HTERT RPE-1 (cell line): ENCODE data around the gene POLDIP3.

Experiments
- in situ Hi-C: fragments of 300-500 bp; cut with MboI; formaldehyde crosslinking; loops from 4 replicates; pipeline ENCODE4 v1.14.3; 2020; ENCODE audit warnings: low sequenced_read_pairs

Gene POLDIP3

DNA sequence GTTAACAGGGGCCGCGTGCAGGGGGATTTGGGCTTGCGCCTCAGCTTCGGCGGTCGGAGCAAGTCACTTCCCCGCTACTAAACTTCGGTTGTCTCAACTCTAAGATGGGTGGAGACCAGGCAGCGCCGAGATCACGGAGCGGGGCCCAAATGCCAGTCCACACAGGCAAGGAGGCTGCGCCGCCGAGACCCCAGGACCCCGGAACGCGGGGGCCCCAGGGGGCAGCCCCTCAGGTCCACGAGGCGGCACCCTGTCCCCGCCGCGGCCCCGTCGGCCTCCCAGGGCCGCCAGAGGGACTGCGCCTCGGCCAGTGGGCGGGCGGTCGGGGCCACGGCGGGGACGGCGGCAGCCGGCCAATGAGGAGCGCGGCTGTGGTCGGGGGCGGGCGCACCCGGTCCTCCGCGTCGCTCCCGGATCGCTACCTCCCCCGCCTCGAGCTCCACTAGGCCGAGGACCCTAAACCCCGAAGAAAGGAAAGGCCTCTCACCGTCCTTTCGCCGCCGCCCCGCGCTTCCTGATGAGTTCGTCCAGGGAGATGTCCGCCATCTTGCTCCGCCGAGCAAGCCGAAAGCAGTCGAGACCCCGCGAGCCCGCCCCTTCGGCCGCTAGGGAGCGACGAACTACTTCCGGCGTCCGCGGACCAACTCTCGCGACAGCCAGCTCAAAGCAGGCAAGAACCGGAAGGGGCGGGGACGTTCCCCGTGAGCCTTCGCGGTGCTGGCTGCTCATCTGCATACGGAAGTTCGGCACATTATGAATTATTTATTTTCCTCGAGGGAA lies at the start of gene POLDIP3:
Gene POLDIP3 (minus strand): TSS at position 572 of the 780 bp plus-strand sequence. CDS start 26 bp downstream, at position 546.
- in situ Hi-C loops: no loop called here

GRCh38 chr22:42661985-42662831 lies 47.5 kb upstream of the POLDIP3 start:
- in situ Hi-C loops: no loop called here

DNA sequence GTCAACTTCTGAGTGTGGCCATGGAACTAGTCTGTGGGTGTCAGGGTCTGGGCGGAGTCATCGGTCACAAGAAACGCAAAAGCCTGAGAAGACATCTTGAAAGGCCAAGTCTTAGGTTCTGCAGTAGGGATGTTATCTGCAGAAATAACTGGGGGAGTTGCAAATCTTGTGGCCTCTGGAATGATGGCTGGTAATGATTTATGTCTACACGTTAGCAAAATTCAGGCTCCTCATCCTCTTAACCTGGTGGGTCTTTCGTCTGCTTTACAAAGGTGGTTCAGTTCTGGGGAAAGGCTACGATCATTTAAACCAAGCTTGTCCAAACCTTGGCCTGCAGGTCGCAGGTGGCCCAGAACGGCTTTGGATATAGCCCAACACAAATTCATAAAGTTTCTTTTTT lies 41.9 kb upstream of the POLDIP3 start:
- in situ Hi-C loops: no loop called here

DNA sequence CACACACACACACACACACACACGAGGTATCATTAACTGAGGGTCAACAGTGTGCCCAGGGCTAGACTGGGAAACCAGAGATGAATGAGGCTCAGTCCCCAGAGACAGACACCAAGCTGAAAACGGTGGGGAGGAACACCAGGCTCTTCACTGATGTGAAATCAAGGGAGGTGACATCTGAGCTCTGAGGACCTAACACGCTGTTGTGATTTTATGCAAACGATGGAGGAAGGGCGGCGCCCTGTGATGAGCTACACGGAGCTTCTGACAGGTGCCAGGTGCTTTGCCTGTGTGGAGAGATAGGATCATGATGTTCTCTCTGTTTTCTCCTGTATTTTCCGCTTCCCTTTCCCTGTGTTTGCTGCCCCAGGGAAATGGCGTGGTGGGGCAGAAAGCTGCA lies 41.0 kb upstream of the POLDIP3 start:
- in situ Hi-C loops: no loop called here

- in situ Hi-C loops: no loop called here
These were observed 39.9 kb upstream of the POLDIP3 start for GRCh38 chr22:42654436-42655073.

DNA sequence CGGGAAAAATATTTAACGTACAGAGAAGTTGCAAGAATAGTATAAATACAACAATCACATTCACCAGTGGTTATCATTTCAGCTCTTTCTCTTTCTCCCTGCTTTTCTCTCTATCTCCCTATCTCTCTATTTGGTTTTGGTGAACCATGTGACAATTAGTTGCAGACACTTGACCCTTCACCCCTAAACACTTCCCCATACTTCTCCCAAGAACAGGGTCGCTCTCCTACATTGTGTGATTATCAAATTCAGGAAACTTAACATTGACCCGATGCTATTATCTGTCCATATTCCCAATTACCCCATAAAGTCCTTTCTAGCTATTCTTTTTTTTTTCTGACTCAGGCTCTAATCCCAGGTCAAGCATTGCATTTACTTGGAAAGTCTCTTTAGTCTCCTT lies 39.3 kb upstream of the POLDIP3 start:
- in situ Hi-C loops: no loop called here

GRCh38 chr22:42651134-42651533 lies 36.5 kb upstream of the POLDIP3 start:
- in situ Hi-C loops: no loop called here

- in situ Hi-C loops: no loop called here
These were observed 34.8 kb upstream of the POLDIP3 start, which contains the start of gene CYB5R3 for GRCh38 chr22:42649246-42650099. Gene CYB5R3 (minus strand): TSS chr22:42649392. CDS start chr22:42649315, 77 bp downstream.

- in situ Hi-C loops: no loop called here
These were observed 33.9 kb upstream of the POLDIP3 start for GRCh38 chr22:42648368-42649245.

- in situ Hi-C loops: no loop called here
These were observed 33.3 kb upstream of the POLDIP3 start for GRCh38 chr22:42648017-42648367.

GRCh38 chr22:42646569-42647525 lies 32.2 kb upstream of the POLDIP3 start:
- in situ Hi-C loops: no loop called here

DNA sequence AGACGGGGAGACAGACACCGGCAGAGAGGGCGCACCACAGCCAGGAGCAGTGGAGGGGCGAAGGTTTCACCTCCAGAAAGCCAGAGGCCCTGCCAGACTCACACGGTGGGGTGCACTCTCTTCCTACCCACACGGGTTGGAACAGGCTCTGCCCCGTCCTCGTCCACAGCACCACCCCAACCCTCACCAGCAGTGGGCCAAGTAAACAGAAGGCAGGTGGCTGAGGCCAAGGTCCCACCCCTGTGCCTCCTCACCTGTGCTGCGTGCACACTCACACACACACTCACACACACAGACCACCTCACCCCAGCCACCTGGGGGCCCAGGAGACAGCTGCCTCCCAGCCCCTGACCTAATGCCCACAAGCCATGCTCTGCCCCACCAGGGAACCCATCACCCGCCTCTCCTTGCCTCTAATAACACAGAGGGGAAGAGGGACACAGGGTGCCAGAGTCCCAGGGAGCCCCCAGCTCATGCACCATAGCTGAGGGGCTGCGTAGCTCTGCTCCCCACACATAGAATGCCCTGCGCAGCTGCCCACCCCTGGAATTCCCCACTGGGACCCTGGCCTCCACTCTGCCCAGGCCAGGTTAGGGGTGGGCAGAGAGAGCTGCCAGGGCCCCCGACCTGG lies 31.4 kb upstream of the POLDIP3 start:
- in situ Hi-C loops: no loop called here

GRCh38 chr22:42645341-42645937 lies 30.8 kb upstream of the POLDIP3 start:
- in situ Hi-C loops: no loop called here

DNA sequence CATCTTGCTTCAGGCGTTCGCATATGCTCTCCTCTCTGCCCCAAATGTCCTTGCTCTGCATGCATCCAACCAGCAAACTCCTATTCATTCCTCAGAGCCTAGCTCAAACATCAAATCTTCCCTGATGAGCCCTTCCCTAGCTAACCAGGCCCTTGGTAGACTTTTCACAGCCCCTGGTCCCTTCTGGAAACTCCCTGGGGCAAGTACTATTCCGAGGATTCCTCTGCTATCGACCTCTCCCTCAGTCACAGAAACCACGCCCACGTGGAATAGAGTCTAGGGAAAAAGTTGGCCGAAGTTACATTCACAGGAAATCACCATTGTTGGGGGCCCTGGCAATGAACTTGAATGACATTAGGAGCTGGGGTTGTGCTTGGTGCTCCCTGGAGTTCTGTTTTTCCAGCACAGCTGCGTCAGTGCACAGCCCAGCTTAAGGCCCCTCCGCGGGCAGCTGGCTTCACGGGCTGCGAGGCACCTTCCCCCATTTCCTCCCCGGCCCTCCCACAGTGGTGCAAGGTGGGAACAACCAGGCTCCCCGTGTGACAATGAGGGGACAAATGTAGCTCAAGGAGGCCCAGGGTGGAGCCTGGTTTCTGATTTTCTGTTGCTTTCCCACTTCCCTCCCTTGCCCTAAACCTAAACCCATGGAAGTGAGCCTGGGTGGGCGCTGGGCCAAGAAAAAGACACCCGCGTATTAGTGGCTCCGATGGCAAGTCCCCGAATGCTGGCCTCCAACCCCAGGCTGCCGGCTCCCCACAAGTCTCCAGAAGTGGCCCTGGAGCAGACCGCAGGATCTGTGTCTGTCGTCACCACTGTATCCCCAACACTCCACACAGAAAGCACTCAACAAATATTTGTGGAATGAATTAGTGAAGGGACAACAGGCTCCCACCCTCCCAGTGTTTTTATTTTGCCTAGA lies 30.0 kb upstream of the POLDIP3 start:
- in situ Hi-C loops: no loop called here

- in situ Hi-C loops: no loop called here
These were observed 29.1 kb upstream of the POLDIP3 start for GRCh38 chr22:42643634-42644421.
